Endometrium (tissue), 2 donors: ENCODE results near the gene KIF5B.
"Not testable (repeated sequence)": the region's sequence is repeated elsewhere in the genome, so short reads cannot be mapped to it uniquely, and the experiment has no call there.

Source experiments
- FAIRE-seq: peaks from 2 replicates; lab custom pipeline; 2012; peaks lifted over from hg19 to GRCh38; lab: Jason Lieb, UNC
- donor health status: control.
- donor health status: control.

Gene KIF5B

GRCh38 chr10:32059472-32059871 is 3.2 kb upstream of the KIF5B start:
- FAIRE-seq = no peak

DNA sequence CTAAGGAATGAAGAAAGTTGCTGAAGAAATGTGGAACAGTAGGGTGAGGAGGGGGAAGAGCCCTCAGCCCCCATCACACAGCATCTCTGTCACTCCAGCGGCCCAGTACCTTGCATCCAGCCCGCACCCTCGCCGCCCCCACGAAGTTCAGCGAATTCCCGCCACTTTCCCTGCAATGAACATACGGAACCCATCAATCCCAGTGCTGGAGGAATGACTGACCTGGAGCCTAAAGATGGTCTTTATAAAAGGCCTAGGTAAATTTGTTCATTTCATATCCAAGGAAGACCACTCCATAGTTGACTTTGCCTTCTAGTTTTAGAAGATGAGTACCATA is 779 bp upstream of the KIF5B start:
- no peak for FAIRE-seq

- no peak for FAIRE-seq
Observed at GRCh38 chr10:32055478-32056135, 618 bp downstream of the KIF5B start.

DNA sequence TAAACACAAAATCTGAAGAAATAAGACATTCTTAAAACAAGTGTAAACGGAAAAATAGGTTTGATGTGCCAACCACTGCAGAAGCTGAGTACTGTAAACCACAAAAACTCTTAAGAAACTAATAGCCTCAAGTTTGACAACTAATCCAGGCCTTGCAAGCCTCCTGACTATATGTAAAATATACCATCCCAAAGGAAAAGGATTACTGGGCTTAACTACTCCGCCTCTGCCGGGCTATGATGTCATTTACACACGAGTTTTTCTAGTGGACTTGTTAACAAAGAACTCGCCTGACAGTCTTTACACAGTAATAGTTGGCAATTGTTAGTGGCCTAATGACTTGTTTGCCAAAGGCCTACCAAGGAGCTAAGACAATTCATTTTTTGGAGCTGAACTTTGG is 2.1 kb downstream of the KIF5B start:
- FAIRE-seq = no peak

- not testable (repeated sequence) for FAIRE-seq
Observed at GRCh38 chr10:32053392-32053791, 2.8 kb downstream of the KIF5B start.

GRCh38 chr10:32051926-32052325 is 4.3 kb downstream of the KIF5B start:
- no peak for FAIRE-seq

- FAIRE-seq = no peak
Observed at GRCh38 chr10:32050177-32050576, 6.0 kb downstream of the KIF5B start.

GRCh38 chr10:32049113-32049512 is 7.1 kb downstream of the KIF5B start:
- FAIRE-seq = no peak

DNA sequence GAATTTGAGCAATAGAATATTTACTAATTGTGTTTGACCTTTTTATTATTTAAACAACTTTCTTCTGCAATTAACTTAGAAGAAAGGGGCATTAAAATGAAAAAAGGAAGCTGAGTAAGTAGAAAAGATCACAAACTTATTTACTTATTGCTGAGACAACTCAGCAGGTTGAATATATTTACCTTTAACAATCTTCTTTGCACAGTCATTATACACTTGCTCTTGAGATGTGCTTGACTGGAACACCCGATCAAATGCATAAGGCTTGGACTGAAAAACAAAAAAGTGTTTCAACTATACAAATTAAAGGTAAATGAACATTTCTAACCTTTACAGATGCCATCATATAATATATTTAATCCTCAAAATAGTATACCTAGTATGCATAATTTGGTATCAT is 7.9 kb downstream of the KIF5B start:
- FAIRE-seq = no peak

DNA sequence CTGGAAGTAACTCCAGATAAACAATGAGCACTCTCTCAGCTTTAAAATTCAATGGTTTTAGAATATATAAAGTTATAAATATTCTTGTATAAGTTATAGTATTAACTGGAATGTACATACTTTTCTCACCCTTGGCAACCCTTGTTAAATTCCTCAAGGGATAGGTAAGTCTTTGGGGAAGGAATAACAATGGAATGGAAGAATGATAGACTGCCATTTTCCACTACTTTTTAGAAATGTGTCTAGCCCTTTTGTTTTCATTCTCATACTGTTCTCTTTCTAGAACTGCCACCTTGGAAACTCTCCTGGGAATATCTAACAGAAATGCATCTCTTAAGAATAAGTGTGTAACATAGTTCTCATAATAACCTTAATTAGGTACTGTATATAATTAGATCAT is 8.3 kb downstream of the KIF5B start:
- no peak for FAIRE-seq

GRCh38 chr10:32046151-32046550 is 10.1 kb downstream of the KIF5B start:
- no peak for FAIRE-seq

DNA sequence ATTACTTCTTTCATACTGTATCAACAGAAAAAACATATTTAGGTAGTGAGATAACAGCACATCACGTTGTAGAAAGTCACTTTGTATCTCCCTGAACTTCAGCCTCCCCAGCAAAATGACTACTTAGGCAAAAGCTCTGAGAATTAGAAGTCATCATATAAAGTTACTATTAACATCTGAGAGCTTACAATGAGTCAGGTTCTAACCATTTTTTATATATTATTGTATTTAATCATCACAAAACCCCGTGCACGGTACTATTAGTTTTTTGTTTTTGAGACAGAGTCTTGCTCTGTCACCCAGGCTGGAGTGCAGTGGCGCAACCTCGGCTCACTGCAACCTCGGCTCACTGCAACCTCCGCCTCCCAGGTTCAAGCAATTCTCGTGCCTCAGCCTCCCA is 13.5 kb downstream of the KIF5B start:
- not testable (repeated sequence) for FAIRE-seq

- no peak for FAIRE-seq
Observed at GRCh38 chr10:32041290-32042028, 14.8 kb downstream of the KIF5B start.

DNA sequence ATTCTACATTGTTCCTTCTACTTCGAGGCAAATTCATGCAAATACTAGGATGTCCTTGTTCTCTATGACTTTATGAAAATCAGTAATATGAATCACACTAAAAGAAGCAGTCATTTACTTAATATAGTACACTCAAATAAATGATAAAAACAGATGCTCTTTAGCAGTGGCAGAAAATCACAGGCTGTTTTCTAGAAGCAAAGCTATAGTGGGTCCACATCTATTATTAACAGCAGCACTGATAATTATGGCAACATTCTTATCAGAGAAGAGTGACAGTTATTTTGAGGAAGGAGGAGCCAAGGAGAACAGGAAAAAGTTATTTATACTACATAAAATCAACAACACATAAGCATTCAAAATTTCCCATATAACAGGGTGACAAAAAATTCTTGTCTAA is 16.5 kb downstream of the KIF5B start:
- no peak for FAIRE-seq

GRCh38 chr10:32038777-32039176 is 17.4 kb downstream of the KIF5B start:
- no peak for FAIRE-seq

DNA sequence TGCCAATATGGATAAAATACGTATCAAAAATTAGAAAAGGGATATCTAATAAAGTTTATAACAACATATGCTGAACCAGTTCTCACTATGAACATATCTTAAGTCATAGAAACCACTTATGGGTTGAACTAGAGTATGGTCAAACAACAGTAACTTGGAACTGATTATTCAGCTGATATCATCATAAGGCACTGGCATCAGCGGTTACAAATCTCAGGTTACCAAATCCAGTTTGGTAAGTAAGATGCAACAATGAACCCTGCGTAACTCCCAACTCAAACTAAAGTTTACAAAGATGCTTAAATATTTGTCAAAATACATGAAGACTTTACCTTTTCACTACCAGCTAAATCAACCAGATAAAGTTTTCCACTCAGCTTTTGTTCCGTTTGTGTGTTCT is 19.3 kb downstream of the KIF5B start:
- FAIRE-seq = no peak

DNA sequence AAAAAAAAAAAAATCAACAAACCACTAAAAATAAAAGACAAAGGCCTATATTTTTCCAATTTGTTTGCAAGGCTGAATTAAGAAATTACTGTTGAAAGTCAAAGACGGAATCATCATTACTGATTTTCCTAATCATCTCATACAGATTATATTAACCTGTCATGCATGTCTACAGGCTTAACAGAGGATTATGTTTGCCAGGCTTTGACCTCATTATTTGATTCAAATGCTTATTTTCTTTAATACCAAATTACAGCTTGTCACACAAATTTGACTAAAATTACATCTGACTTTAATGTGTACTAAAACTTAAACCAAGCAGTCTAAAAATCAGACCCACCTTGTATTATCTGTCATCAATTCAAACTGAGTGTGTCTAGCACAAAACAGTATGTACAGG is 21.2 kb downstream of the KIF5B start:
- no peak for FAIRE-seq

GRCh38 chr10:32033171-32033570 is 23.1 kb downstream of the KIF5B start:
- no peak for FAIRE-seq

DNA sequence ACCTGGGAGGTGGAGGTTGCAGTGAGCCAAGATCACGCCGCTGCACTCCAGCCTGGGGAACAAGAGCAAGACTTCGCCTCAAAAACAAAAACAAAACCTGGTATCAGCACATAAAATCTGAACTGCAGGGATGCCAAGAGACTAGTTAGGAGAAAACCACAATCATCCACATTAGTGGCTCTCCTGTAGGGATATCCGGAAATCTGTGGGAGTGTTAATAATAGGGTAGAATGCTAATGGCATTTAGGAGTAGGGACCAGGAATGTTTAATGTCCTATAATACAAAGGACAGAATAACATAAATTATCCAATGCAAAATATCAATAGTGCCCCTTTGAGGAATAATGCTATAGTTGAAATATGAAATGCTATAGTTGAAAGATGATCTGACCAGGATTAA is 24.3 kb downstream of the KIF5B start:
- FAIRE-seq = no peak

DNA sequence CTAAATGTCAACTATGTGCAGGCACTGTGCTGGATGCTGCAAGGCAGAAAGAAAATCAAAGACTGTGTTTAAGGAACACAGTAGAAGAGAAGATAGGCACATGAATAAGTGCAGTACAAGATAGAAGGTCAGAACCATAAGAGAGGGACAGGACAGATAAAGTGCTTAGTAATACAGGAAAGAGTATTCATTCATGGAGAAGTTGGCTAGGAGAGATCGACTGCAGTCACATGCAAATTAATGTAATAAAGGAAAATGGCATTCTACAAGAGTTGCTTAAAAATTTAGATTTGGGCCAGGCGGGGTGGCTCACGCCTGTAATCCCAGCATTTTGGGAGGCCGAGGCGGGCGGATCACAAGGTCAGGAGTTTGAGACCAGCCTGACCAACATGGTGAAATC is 24.8 kb downstream of the KIF5B start:
- no peak for FAIRE-seq

DNA sequence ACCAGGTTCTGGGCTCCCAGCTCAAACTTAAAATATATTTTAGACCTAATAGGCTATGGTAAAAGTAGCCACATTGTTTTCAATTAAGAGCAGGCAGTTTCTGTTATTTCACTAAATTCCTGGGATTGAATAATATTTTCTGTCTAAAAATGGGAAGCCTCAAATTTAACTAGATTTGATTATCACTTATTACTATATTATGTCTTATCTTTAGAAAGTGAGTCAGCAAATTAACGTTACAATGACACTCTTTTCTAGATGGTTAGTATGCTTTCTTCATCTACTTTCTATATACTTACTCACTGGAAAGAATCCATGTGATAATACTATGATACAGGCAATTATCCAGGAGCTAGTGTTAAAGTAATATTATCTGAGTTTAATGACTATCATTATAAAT is 27.5 kb downstream of the KIF5B start:
- FAIRE-seq = no peak

DNA sequence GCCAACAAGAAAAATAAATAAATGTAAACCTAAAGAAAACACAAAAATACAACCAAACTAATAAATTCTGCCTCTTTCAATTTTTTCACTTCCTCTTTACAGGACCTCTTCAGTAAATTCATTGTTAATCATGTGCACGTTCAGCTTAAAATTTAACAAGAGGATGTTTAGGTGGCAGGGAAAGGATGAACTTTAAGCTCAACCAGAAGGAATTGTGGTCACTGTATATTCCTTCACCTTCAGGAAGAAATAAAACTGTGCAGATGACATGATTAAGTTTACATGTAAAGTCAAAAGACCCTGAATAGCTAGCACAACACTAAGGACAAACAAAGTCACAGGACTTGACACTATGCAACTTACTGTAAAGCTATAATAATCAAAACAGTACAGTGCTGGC is 33.0 kb downstream of the KIF5B start:
- no peak for FAIRE-seq

DNA sequence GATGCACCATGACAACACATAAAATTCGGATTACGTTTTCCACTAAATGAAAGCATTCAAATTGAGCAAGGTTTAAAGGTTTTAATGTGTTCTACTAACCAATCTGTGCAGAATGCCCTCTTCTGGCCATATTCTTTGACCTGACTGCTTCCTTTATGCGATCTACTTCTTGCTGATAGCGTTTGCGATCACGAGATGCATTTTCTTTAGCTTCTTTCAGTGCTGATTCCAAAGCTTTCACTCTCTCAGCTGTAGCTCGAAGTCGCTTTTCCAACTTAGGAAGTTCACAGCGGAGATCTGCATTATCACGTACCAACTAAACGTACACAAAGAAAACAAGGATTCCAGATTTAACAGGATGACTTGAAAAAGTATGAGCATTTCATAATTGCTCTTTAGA is 39.2 kb downstream of the KIF5B start:
- no peak for FAIRE-seq

- no peak for FAIRE-seq
Observed at GRCh38 chr10:32015386-32015785, 40.8 kb downstream of the KIF5B start.
